H1 (cell line): Measurements from ENCODE around the gene RNASE9. TPM values are rescaled to one million over a fixed set of nuclear protein-coding genes. Genes with fewer than 3 reads are reported as not detected.

Experiments
- CBX5 ChIP-seq: fragments of 300-800, 300-1000 bp; sonication (generic); IDR thresholded peaks from 2 replicates; pipeline ENCODE4 v1.7.1; 2016; ENCODE audit warnings: antibody characterized with exemption, low read length, low read depth
- CHD7 ChIP-seq: fragments of 300-600 bp; sonication (generic); IDR thresholded peaks from 2 replicates; pipeline ENCODE4 v1.7.1; 2012; ENCODE audit warnings: low read length, moderate library complexity, mild to moderate bottlenecking, inconsistent platforms; ENCODE audit not compliant: insufficient replicate concordance
- FOSL1 ChIP-seq: IDR thresholded peaks from 2 replicates; pipeline ENCODE4 v1.6.1; 2011; ENCODE audit warnings: mild to moderate bottlenecking, low read depth, low read length, moderate library complexity; ENCODE audit not compliant: insufficient read depth
- GTF2F1 ChIP-seq: IDR thresholded peaks from 2 replicates; pipeline ENCODE4 v1.6.1; 2012; ENCODE audit warnings: low read depth, low read length, improper control_type of control experiment, borderline replicate concordance
- NRF1 ChIP-seq: IDR thresholded peaks from 2 replicates; pipeline ENCODE4 v1.6.1; 2011; ENCODE audit warnings: mild to moderate bottlenecking, low read depth, low read length, improper control_type of control experiment
- SIX5 ChIP-seq: IDR thresholded peaks from 2 replicates; pipeline ENCODE4 v1.6.1; 2011; ENCODE audit warnings: mild to moderate bottlenecking, low read depth, low read length
- polyA plus RNA-seq, 7 experiments: library from polyadenylated mRNA; depleted of rRNA in 3 of 7; stranded (reverse) in 5 of 7; unstranded in 2 of 7; fragments of >200 nt in 5 of 7; fragments of 200-250 nt in 2 of 7; gene quantifications; 1 replicate in 5 of 7; 2 replicates in 1 of 7; 4 replicates in 1 of 7; pipeline versions ENCODE4 v1.2.1 to v1.2.3, GENCODE V29; 2011 to 2013; ENCODE audit warnings: missing spikeins in 2 of 7, mixed read lengths in 2 of 7
- total RNA-seq: library from RNA; stranded (reverse); fragmentation: NEBNext Ultra II Directional; extraction: Animal tissue kit (Norgen Biotek cat#: 25700); gene quantifications from 2 replicates; pipeline ENCODE4 v1.2.1, GENCODE V29; 2021
- TF ChIP-seq, protein P1 (sequence below): IDR thresholded peaks from 2 replicates; pipeline ENCODE4 v1.6.1; 2011; ENCODE audit warnings: low read depth, mild to moderate bottlenecking, low read length; ENCODE audit not compliant: insufficient read depth

The RNASE9 gene
- total and polyA plus RNA-seq, 2 of the 8 experiments (the other 6 are each of a cell fraction or from before 2014, with no cell fraction given): 0.06 TPM; not detected in 1

DNA sequence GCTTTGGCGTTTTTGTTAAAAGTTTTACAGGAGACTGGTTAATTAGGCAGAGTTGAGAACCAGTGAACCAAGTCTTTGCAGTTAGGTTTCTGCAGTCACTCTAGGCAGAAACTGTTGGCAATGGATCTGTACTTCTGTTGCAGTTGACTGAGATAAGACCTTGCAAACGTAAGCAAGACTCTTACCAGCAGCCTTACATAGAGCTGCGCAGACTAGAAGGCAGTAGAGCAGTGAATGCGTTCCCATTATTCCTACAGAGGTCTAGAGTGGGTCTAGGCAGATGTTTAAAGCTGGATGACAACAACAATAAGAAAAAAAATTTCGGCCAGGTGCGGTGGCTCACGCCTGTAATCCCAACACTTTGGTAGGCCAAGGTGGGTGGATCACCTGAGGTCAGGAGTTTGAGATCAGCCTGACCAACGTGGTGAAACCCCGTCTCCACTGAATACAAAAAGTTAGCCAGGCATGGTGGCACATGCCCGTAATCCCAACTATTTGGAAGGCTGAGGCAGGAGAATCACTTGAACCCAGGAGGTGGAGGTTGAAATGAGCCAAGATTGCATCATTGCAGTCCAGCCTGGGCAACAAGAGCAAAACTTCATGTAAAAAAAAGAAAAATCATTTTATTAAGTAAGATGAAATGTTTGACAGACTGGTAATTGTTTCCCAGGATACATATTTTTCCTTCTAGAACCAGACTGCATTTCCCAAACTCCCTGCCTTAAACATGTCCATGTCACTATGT, 12.3 kb downstream of the RNASE9 start (continued):
- TF ChIP-seq, protein P1, sequence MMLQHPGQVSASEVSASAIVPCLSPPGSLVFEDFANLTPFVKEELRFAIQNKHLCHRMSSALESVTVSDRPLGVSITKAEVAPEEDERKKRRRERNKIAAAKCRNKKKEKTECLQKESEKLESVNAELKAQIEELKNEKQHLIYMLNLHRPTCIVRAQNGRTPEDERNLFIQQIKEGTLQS: no peak
- TF ChIP-seq NRF1: no peak
- no peak for TF ChIP-seq FOSL1
- TF ChIP-seq GTF2F1: no peak
- TF ChIP-seq SIX5: no peak
- no peak for TF ChIP-seq CBX5
- no peak for TF ChIP-seq CHD7
